AG04450 (cell line): ENCODE results near the gene CADM1. TPM values are rescaled to one million over a fixed set of nuclear protein-coding genes. Genes with fewer than 3 reads are reported as not detected.

Experiments
- CTCF ChIA-PET: fragments of 300-600, 350-600 bp; formaldehyde crosslinking; extraction: SDS; loops from one replicate; lab custom pipeline; 2022; ENCODE audit warnings: antibody characterized with exemption, inconsistent platforms; lab: Charles Lee
- POLR2A ChIA-PET: fragments of 350-600 bp; formaldehyde crosslinking; extraction: SDS; loops from one replicate; lab custom pipeline; 2021; ENCODE audit warnings: antibody characterized with exemption, inconsistent platforms; lab: Yijun Ruan, JAX
- DNase-seq: peaks from one replicate; pipeline ENCODE4 v3.0.0-alpha.2; 2011; ENCODE audit warnings: low read depth, low spot score
- H3K27ac ChIP-seq: one replicate; pipeline ENCODE4 v1.5.1; 2012; ENCODE audit warnings: low read depth, low read length, control low read depth
- H3K27me3 ChIP-seq: one replicate; pipeline ENCODE4 v1.6.0; 2012; ENCODE audit warnings: low read length; ENCODE audit not compliant: control insufficient read depth, insufficient read depth
- H3K4me3 ChIP-seq: 2 replicates; pipeline ENCODE4 v1.5.1; 2011; ENCODE audit warnings: mild to moderate bottlenecking, low read depth, low read length, control low read depth
- H3K9me3 ChIP-seq: 2 replicates; pipeline ENCODE4 v1.5.1; 2012; ENCODE audit warnings: low read length; ENCODE audit not compliant: control insufficient read depth, insufficient read depth
- CTCF ChIP-seq: IDR thresholded peaks from 2 replicates; pipeline ENCODE4 v1.5.1; 2011; ENCODE audit warnings: low read depth, low read length, control low read depth, inconsistent platforms
- polyA plus RNA-seq: library from polyadenylated mRNA; depleted of rRNA; stranded (reverse); fragments of >200 nt; gene quantifications from 2 replicates; pipeline ENCODE4 v1.2.3, GENCODE V29; 2011

The CADM1 gene
- polyA plus RNA-seq, 1 experiment = 70.7 TPM

GRCh38 chr11:115255006-115255762 is 249.0 kb downstream of the CADM1 start:
- ChIA-PET POLR2A (no interaction called here), CTCF (interaction anchor here (0.5 kb wide), 1 partner anchor 86 kb away, joined by 4 read pairs; no protein-coding TSS in a partner anchor)
- TF ChIP-seq CTCF = no peak
- no peak overlapping the region for H3K27ac ChIP-seq
- DNase-seq = no peak
- H3K4me3 ChIP-seq = no peak overlapping the region
- no peaks in the 10 kb centered on the region for H3K27me3 ChIP-seq
- H3K9me3 ChIP-seq = no peaks in the 10 kb centered on the region

DNA sequence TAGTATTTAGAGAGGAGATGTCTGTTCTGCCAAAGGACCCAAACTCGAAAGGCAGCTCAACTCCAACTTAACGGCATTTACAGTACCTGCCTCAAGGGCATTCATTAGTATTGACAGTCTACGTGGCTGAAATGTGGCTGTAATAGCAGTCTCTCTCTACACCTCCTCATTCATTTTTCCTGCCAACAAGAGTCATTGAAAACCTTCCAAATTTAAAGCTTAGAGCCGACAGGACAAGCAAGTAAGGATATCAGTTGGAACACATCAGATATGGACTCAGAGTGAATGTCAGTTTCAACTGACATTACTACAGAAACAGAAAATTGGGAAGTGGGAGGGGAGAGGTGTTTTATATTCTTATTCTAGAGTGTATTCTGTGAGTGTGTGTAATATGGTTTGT is 253.1 kb downstream of the CADM1 start:
- POLR2A ChIA-PET = interaction anchor here (0.9 kb wide), 1 partner anchor 29 kb away, joined by 3 read pairs; no protein-coding TSS in a partner anchor
- Histone ChIP-seq H3K27me3 (no peaks in the 10 kb centered on the region), H3K27ac (no peak overlapping the region), H3K9me3 (no peaks in the 10 kb centered on the region), H3K4me3 (no peak overlapping the region)
- no peak for TF ChIP-seq CTCF
- CTCF ChIA-PET = interaction anchor here (1.0 to 1.3 kb wide), 2 partner anchors 31 to 83 kb away, joined by 3 read pairs; no protein-coding TSS in a partner anchor
- DNase-seq = no peak

GRCh38 chr11:115249061-115249578 is 255.1 kb downstream of the CADM1 start:
- H3K9me3 ChIP-seq = no peaks in the 10 kb centered on the region
- ChIA-PET POLR2A (no interaction called here), CTCF (interaction anchor here (1.7 kb wide), 1 partner anchor 255 kb away, joined by 4 read pairs; the partner anchor contains the start of gene CADM1)
- H3K27ac ChIP-seq = no peak overlapping the region
- no peak overlapping the region for H3K4me3 ChIP-seq
- no peak for DNase-seq
- no peaks in the 10 kb centered on the region for H3K27me3 ChIP-seq
- no peak for TF ChIP-seq CTCF

DNA sequence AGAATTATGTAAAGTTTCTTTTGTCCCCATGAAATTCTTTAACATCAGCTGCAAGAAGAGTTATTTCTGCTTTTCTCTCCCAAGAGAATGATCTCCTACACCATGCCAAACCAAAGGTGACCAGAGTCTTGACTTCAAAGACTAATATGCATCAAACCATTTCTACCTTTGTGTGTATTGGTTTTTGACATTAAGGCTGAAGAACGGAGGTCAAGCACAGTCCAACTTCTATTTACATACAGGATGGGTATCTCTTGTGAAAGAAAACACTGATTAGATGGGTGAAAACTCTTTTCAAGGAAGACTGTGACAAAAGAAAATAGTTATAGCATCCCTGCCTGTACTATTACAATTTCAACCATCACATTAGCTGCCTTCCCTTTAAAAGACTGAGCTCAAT is 256.3 kb downstream of the CADM1 start:
- DNase-seq = no peak
- H3K27ac ChIP-seq = no peak overlapping the region
- no peak for TF ChIP-seq CTCF
- ChIA-PET POLR2A (interaction anchor here (1.2 kb wide), 1 partner anchor 32 kb away, joined by 4 read pairs; no protein-coding TSS in a partner anchor), CTCF (interaction anchor here (0.9 kb wide), 1 partner anchor 87 kb away, joined by 3 read pairs; no protein-coding TSS in a partner anchor)
- H3K27me3 ChIP-seq = no peaks in the 10 kb centered on the region
- no peaks in the 10 kb centered on the region for H3K9me3 ChIP-seq
- no peak overlapping the region for H3K4me3 ChIP-seq

DNA sequence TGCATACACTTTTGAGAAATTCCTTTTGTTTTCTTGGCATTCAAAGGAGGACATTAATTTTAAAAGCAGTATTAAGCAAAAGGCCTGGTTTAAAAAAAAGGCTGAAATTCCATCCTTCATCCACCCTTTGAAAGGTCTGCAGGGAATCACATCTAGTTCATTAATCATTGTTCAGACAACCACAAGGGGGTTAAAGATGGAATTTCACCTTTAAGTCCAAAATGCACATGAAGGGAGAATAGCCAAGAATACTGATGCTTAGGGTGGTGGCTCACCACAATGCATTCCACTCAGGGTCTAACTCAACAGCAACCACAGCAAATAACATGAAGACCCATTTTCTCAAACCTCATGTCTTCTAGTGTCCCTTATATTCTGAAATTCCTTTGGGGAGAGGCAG is 256.9 kb downstream of the CADM1 start:
- H3K27ac ChIP-seq = no peak overlapping the region
- POLR2A ChIA-PET = interaction anchor here (1.2 kb wide), 1 partner anchor 32 kb away, joined by 4 read pairs; no protein-coding TSS in a partner anchor
- no peak overlapping the region for H3K4me3 ChIP-seq
- no peaks in the 10 kb centered on the region for H3K9me3 ChIP-seq
- CTCF ChIA-PET = no interaction called here
- no peak for TF ChIP-seq CTCF
- no peaks in the 10 kb centered on the region for H3K27me3 ChIP-seq
- no peak for DNase-seq
